GM20000 (cell line): Measurements from ENCODE around the gene DIS3L2.
"Not testable (repeated sequence)": the region's sequence is repeated elsewhere in the genome, so short reads cannot be mapped to it uniquely, and the experiment has no call there.

Experiments used
- DNase-seq: peaks from one replicate; pipeline ENCODE4 v3.0.0; 2012; ENCODE audit warnings: low spot score
- TF ChIP-seq, protein P1 (sequence below): IDR thresholded peaks from 2 replicates; pipeline ENCODE4 v1.5.1; 2012; ENCODE audit warnings: mild to moderate bottlenecking, control low read depth; ENCODE audit errors: extremely low read depth, missing control alignments

DIS3L2 gene

DNA sequence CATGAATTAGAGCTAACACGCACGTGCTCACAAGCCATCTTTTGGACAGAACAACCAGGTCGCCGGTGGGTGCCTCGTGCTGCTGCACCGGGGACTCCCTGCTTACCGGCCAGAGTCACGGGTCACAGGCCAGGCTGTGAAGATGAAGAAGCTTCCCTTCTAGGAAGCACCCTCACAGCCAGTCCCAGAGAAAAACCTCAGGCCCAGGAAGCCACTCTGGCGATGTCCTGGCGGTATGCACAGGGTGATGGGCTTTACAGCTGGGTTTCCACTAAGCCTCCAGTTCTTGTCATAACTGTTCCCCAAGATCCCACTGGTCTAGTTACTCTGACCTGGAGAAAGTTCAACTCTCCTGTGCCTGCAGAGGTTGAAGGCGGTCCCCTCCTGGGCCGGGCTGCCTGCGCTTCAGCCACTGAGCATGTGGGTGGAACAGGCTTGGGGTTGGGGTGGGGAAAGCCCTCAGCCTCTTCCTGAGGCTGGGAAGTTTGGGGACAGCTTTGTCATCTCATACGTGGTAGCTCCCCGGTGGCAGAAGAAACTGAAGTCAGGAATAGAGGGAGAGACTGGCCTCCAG lies 15.2 kb upstream of the DIS3L2 start:
- DNase-seq, result no peak
- TF ChIP-seq, protein P1, sequence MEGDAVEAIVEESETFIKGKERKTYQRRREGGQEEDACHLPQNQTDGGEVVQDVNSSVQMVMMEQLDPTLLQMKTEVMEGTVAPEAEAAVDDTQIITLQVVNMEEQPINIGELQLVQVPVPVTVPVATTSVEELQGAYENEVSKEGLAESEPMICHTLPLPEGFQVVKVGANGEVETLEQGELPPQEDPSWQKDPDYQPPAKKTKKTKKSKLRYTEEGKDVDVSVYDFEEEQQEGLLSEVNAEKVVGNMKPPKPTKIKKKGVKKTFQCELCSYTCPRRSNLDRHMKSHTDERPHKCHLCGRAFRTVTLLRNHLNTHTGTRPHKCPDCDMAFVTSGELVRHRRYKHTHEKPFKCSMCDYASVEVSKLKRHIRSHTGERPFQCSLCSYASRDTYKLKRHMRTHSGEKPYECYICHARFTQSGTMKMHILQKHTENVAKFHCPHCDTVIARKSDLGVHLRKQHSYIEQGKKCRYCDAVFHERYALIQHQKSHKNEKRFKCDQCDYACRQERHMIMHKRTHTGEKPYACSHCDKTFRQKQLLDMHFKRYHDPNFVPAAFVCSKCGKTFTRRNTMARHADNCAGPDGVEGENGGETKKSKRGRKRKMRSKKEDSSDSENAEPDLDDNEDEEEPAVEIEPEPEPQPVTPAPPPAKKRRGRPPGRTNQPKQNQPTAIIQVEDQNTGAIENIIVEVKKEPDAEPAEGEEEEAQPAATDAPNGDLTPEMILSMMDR, result no peak

DNA sequence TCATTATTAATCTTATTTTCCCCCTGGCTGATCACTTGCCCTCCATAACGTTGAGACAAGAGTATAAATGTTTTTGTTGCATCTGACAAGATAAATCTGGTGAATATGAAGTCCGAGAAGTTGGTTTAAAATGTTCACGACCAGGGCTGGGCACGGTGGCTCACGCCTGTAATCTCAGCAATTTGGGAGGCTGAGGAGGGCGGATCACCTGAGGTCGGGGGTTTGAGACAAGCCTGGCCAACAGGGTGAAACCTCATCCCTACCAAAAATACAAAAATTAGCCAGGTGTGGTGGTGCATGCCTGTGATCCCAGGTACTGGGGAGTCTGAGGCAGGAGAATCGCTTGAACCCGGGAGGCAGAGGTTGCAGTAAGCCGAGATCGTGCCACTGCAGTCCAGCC lies 14.4 kb upstream of the DIS3L2 start:
- DNase-seq, result not testable (repeated sequence)

DNA sequence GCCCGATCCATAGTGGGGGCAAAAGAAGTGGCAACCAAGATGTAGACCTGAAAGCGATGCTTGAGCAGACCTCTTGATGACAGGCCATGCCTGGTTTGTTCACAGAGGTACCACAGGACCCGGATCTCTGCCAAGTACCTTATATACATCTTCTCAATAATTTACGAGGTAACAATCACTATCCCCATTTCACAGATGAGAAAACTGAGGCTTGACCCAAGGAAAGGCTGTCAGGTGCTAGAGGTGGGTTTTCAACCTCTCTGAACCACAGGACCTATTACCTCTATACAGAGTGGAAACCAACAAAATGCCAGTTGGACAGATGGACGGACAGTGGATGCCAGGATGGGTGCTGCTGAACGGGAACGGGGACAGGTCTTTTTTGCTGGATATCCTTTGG lies 13.8 kb upstream of the DIS3L2 start:
- DNase-seq, result no peak
- TF ChIP-seq, protein P1, result no peak

DNA sequence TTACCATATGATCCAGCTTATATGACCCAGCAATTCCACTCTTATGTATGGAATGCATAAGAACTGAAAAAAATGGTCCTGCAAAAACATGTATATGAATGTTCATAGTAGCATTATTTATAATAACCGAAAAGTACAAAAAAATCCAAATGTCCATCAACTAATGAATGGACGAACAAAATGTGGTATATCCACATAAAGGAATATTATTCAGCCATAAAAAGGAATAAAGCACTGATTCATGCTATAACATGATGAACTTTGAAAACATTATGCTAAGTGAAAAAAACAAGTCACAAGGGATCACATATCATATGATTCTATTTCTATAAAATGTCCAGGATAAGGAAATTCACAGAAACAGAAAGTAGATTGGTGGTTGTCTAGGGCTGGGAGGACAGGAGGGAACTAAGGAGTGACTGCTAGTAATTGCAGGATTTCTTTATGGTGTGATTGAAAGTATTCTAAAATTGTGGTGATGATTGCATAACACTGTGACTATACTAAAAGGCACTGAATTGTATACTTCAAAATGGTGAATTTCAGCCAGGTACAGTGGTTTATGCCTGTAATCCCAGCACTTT lies 10.0 kb upstream of the DIS3L2 start:
- no peak for DNase-seq
- TF ChIP-seq, protein P1, result no peak

DNA sequence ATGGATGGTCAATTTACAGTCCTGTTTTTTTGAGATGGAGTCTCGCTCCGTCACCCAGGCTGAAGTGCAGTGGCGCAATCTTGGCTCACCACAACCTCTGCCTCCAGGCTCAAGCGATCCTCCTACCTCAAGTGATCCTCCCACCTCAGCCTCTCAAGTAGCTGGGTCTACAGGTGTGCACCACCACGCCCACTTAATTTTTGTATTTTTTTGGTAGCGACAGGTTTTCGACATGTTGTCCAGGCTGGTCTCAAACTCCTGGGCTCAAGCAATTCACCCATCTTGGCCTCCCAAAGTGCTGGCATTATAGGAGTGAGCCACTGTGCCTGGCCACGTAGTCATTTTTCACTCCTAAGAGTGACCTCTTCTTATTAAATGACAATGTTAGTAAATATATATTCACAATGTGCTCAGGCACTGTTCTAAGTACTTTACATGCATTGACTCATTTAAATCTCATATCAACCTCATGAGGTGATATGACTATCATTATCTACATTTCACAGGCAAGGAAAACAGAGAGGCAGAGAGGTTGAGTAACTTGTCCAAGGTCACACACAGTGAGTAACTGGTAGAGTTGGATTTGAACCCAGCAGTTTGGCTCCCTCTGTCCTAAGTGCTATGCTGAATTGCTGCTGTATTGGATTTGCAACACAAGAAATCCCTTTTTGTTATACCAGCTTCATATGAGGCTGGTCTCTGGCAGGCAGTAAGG lies 5.6 kb upstream of the DIS3L2 start:
- DNase-seq, result no peak
- TF ChIP-seq, protein P1, result no peak

DNA sequence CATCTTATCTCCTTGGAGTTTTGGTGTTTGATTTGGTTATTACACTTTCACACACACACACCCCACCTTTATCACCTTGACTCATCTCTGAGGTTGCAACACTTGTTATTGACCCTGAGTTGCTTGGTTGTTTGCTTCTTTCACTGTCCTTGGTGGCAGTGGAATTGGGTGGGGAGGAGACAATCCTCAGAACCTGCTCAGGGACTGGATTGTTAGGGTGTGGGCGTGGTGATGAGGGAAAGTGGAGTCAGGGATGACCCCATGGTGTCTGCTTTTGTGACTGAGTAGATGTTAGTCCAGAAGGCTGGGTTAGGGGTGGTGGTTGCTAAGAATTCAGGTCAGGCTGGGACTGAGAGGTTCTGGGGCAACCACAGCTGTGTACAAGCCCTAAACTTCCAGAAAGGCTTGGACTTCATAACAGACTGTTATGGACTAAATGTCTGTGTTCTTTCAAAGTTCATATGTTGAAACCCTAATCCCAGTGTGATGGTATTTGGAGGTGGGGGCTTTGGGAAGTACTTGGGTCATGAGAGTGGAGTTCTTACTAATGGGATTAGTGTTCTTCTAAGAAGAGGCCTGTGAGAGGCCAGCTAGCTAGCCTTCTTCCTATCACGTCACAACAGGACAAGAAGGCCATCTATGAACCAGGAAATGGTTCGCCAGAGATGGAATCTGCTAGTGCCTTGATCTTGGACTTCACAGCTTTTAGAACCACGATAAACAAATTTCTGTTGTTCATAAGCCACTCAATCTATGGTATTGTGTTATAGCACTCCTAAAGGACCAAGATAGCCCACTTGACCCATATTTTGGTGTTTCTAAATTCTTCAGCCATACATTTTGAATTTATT lies 3.4 kb upstream of the DIS3L2 start:
- TF ChIP-seq, protein P1, result no peak
- no peak for DNase-seq

DNA sequence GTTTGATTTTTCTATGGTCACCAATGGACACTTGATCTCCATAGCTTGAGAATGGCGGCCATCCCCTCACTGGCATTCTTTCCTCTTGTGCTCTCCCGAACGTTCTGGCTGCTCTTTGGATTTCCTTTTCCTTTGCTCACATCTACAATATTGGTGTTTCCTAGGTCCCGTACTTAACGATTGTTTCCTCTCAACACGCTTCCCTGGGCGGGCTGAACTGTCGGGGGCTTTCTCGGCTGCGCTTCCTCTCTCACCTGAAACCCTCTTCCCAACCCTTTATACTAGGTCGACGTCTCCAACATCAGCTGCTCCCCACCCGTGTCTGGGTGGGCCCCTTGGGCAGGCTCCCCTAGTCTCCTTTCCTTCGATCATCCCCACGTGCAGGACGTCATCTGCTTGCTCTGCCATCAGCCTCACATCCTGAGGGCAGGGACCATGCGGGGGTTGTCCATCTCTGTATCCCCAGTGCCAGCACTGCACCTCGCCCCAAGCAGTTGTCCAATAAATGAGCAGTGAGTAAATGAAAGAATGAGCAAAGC lies 634 bp upstream of the DIS3L2 start:
- DNase-seq, result no peak
- TF ChIP-seq, protein P1, result no peak
